SK-N-SH treated with all-trans-retinoic acid at 6 μM for 48 hours (cell line): ENCODE results near the gene UBE2E1.

ENCODE experiments used
- ISL1 ChIP-seq: fragments of 250-450 bp; sonication (Bioruptor Pico); IDR thresholded peaks from 2 replicates; pipeline ENCODE4 v2.1.2; 2022; ENCODE audit warnings: mild to moderate bottlenecking, moderate library complexity
- RARB ChIP-seq: fragments of 250-450 bp; sonication (Bioruptor Pico); IDR thresholded peaks from 2 replicates; pipeline ENCODE4 v1.8.0; 2021; ENCODE audit warnings: mild to moderate bottlenecking, moderate library complexity
- TF ChIP-seq, protein P1 (sequence below): fragments of 250-450 bp; sonication (Bioruptor Pico); IDR thresholded peaks from 2 replicates; pipeline ENCODE4 v1.5.1; 2020; ENCODE audit warnings: low read depth, mild to moderate bottlenecking, moderate library complexity

GRCh38 chr3:23810343-23811184 lies 4.8 kb downstream of the UBE2E1 start:
- TF ChIP-seq RARB (CRISPR knock-in tag) (no peak), ISL1 (CRISPR knock-in tag) (no peak)
- TF ChIP-seq, protein P1, sequence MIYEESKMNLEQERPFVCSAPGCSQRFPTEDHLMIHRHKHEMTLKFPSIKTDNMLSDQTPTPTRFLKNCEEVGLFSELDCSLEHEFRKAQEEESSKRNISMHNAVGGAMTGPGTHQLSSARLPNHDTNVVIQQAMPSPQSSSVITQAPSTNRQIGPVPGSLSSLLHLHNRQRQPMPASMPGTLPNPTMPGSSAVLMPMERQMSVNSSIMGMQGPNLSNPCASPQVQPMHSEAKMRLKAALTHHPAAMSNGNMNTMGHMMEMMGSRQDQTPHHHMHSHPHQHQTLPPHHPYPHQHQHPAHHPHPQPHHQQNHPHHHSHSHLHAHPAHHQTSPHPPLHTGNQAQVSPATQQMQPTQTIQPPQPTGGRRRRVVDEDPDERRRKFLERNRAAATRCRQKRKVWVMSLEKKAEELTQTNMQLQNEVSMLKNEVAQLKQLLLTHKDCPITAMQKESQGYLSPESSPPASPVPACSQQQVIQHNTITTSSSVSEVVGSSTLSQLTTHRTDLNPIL (CRISPR knock-in tag), result no peak
